WTC11 (cell line): ENCODE measurements around the gene UBXN11. TPM values are rescaled to one million over a fixed set of nuclear protein-coding genes. Genes with fewer than 3 reads are reported as not detected.

Experiments
- ATAC-seq: fragments of 200-7000 bp; cut with Tn5 transposase; 2 replicates; pipeline ENCODE4 v1.10.0; 2021; ENCODE audit warnings: mild to moderate bottlenecking, moderate library complexity
- CTCF ChIA-PET: fragments of 300-600 bp; sonication (Branson Sonifier 250); formaldehyde crosslinking; loops from one replicate; lab custom pipeline; 2021; ENCODE audit warnings: antibody characterized with exemption; lab: Charles Lee
- POLR2A ChIA-PET: fragments of 350-600 bp; sonication (Branson Sonifier 250); formaldehyde crosslinking; loops from one replicate; lab custom pipeline; 2021; ENCODE audit warnings: antibody characterized with exemption; lab: Charles Lee
- DNase-seq: peaks from one replicate; pipeline ENCODE4 v3.0.0; 2021; ENCODE audit warnings: low spot score
- H3K27ac Mint-ChIP-seq: 2 replicates; pipeline ENCODE4 v1.8.0; 2021; ENCODE audit warnings: mixed read lengths
- H3K27me3 Mint-ChIP-seq: 2 replicates; pipeline ENCODE4 v1.8.0; 2021; ENCODE audit warnings: low read depth, mild to moderate bottlenecking, moderate library complexity, mixed read lengths
- H3K36me3 Mint-ChIP-seq: 2 replicates; pipeline ENCODE4 v1.8.0; 2021; ENCODE audit warnings: mixed read lengths
- H3K4me1 Mint-ChIP-seq: 2 replicates; pipeline ENCODE4 v1.8.0; 2022; ENCODE audit warnings: mixed read lengths
- H3K4me3 Mint-ChIP-seq: 2 replicates; pipeline ENCODE4 v1.8.0; 2021; ENCODE audit warnings: mild to moderate bottlenecking, moderate library complexity, mixed read lengths
- H3K9me3 Mint-ChIP-seq: 2 replicates; pipeline ENCODE4 v1.8.0; 2021; ENCODE audit warnings: mixed read lengths
- FOXP1 ChIP-seq: sonication (generic); formaldehyde crosslinking; IDR thresholded peaks from 2 replicates; pipeline ENCODE4 v1.8.0; 2022; ENCODE audit warnings: missing genetic modification reagents, mild to moderate bottlenecking, moderate library complexity, borderline replicate concordance
- GABPB1 ChIP-seq: sonication (generic); formaldehyde crosslinking; IDR thresholded peaks from 2 replicates; pipeline ENCODE4 v1.8.1; 2023; ENCODE audit warnings: mild to moderate bottlenecking, missing genetic modification reagents
- IRF2 ChIP-seq: sonication (generic); formaldehyde crosslinking; IDR thresholded peaks from 2 replicates; pipeline ENCODE4 v1.8.0; 2022; ENCODE audit warnings: low read depth, missing genetic modification reagents, borderline replicate concordance
- NR3C1 ChIP-seq: sonication (generic); formaldehyde crosslinking; conservative IDR thresholded peaks from 2 replicates; pipeline ENCODE4 v1.8.1; 2023; ENCODE audit warnings: low read depth, mild to moderate bottlenecking, missing genetic modification reagents
- RELA ChIP-seq: sonication (generic); formaldehyde crosslinking; IDR thresholded peaks from 2 replicates; pipeline ENCODE4 v1.8.1; 2022; ENCODE audit warnings: missing genetic modification reagents, mild to moderate bottlenecking, borderline replicate concordance
- SMAD4 ChIP-seq: sonication (generic); formaldehyde crosslinking; IDR thresholded peaks from 2 replicates; pipeline ENCODE4 v1.8.0; 2022; ENCODE audit warnings: mild to moderate bottlenecking, missing genetic modification reagents
- SOX15 ChIP-seq: fragments of 250-450 bp; sonication (Bioruptor Pico); IDR thresholded peaks from 2 replicates; pipeline ENCODE4 v1.9.0; 2021; ENCODE audit warnings: mild to moderate bottlenecking
- ZNF138 ChIP-seq: sonication (generic); formaldehyde crosslinking; conservative IDR thresholded peaks from 2 replicates; pipeline ENCODE4 v1.8.1; 2022; ENCODE audit warnings: mild to moderate bottlenecking, moderate library complexity, missing genetic modification reagents
- total RNA-seq: library from RNA; stranded (reverse); gene quantifications from 3 replicates; pipeline ENCODE4 v1.2.3, GENCODE V29; 2021
- TF ChIP-seq, protein P1 (sequence below): sonication (generic); formaldehyde crosslinking; IDR thresholded peaks from 2 replicates; pipeline ENCODE4 v1.8.1; 2022; ENCODE audit warnings: missing genetic modification reagents, borderline replicate concordance
- TF ChIP-seq, protein P2 (sequence below): sonication (generic); formaldehyde crosslinking; IDR thresholded peaks from 2 replicates; pipeline ENCODE4 v1.8.0; 2023; ENCODE audit warnings: missing genetic modification reagents, mild to moderate bottlenecking, borderline replicate concordance
- TF ChIP-seq, protein P3 (sequence below): sonication (generic); formaldehyde crosslinking; IDR thresholded peaks from 2 replicates; pipeline ENCODE4 v1.8.1; 2023; ENCODE audit warnings: mild to moderate bottlenecking, missing genetic modification reagents, moderate library complexity
- TF ChIP-seq, protein P4 (sequence below): sonication (generic); formaldehyde crosslinking; IDR thresholded peaks from 2 replicates; pipeline ENCODE4 v1.8.0; 2022; ENCODE audit warnings: missing genetic modification reagents

The UBXN11 gene
- total RNA-seq, 1 experiment from 2014 or later, result 14.1 TPM

DNA sequence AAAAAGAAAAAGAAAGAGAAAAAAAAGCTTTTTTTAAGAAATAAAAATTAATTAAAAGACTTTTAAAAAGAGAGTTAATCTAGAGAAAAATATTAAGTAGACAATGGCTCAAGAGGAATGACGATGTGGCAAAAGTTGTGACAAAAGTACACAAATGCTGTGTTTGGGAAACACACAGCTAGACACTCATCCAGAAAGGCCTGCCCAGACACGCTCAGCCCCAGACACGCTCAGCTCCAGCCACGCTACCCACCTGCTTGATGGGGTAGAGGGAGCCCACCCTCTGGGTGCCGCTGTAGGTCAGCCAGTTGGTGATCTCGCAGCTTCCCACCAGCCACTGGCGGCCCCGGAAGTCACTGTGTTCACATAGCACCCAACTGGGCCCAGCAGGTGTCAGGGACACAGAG is 21.5 kb upstream of the UBXN11 start:
- DNase-seq (no peak), ATAC-seq (no peak)
- H3K27ac Mint-ChIP-seq, result peak overlapping the region; percentile 72; the same call in 1 of the 2 replicates
- POLR2A ChIA-PET, result no interaction called here
- H3K4me3 Mint-ChIP-seq, result no peak overlapping the region
- no peaks in the 10 kb centered on the region for H3K4me1 Mint-ChIP-seq
- TF ChIP-seq FOXP1 (CRISPR knock-in tag) (no peak), SMAD4 (CRISPR knock-in tag) (no peak), IRF2 (CRISPR knock-in tag) (no peak), SOX15 (CRISPR knock-in tag) (no peak), NR3C1 (no peak), RELA (no peak)
- TF ChIP-seq, protein P1, sequence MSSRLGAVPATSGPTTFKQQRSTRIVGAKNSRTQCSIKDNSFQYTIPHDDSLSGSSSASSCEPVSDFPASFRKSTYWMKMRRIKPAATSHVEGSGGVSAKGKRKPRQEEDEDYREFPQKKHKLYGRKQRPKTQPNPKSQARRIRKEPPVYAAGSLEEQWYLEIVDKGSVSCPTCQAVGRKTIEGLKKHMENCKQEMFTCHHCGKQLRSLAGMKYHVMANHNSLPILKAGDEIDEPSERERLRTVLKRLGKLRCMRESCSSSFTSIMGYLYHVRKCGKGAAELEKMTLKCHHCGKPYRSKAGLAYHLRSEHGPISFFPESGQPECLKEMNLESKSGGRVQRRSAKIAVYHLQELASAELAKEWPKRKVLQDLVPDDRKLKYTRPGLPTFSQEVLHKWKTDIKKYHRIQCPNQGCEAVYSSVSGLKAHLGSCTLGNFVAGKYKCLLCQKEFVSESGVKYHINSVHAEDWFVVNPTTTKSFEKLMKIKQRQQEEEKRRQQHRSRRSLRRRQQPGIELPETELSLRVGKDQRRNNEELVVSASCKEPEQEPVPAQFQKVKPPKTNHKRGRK (CRISPR knock-in tag), result no peak
- TF ChIP-seq, protein P2, sequence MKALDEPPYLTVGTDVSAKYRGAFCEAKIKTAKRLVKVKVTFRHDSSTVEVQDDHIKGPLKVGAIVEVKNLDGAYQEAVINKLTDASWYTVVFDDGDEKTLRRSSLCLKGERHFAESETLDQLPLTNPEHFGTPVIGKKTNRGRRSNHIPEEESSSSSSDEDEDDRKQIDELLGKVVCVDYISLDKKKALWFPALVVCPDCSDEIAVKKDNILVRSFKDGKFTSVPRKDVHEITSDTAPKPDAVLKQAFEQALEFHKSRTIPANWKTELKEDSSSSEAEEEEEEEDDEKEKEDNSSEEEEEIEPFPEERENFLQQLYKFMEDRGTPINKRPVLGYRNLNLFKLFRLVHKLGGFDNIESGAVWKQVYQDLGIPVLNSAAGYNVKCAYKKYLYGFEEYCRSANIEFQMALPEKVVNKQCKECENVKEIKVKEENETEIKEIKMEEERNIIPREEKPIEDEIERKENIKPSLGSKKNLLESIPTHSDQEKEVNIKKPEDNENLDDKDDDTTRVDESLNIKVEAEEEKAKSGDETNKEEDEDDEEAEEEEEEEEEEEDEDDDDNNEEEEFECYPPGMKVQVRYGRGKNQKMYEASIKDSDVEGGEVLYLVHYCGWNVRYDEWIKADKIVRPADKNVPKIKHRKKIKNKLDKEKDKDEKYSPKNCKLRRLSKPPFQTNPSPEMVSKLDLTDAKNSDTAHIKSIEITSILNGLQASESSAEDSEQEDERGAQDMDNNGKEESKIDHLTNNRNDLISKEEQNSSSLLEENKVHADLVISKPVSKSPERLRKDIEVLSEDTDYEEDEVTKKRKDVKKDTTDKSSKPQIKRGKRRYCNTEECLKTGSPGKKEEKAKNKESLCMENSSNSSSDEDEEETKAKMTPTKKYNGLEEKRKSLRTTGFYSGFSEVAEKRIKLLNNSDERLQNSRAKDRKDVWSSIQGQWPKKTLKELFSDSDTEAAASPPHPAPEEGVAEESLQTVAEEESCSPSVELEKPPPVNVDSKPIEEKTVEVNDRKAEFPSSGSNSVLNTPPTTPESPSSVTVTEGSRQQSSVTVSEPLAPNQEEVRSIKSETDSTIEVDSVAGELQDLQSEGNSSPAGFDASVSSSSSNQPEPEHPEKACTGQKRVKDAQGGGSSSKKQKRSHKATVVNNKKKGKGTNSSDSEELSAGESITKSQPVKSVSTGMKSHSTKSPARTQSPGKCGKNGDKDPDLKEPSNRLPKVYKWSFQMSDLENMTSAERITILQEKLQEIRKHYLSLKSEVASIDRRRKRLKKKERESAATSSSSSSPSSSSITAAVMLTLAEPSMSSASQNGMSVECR, result no peak
- TF ChIP-seq, protein P3, sequence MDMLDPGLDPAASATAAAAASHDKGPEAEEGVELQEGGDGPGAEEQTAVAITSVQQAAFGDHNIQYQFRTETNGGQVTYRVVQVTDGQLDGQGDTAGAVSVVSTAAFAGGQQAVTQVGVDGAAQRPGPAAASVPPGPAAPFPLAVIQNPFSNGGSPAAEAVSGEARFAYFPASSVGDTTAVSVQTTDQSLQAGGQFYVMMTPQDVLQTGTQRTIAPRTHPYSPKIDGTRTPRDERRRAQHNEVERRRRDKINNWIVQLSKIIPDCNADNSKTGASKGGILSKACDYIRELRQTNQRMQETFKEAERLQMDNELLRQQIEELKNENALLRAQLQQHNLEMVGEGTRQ (CRISPR knock-in tag), result no peak
- TF ChIP-seq, protein P4, sequence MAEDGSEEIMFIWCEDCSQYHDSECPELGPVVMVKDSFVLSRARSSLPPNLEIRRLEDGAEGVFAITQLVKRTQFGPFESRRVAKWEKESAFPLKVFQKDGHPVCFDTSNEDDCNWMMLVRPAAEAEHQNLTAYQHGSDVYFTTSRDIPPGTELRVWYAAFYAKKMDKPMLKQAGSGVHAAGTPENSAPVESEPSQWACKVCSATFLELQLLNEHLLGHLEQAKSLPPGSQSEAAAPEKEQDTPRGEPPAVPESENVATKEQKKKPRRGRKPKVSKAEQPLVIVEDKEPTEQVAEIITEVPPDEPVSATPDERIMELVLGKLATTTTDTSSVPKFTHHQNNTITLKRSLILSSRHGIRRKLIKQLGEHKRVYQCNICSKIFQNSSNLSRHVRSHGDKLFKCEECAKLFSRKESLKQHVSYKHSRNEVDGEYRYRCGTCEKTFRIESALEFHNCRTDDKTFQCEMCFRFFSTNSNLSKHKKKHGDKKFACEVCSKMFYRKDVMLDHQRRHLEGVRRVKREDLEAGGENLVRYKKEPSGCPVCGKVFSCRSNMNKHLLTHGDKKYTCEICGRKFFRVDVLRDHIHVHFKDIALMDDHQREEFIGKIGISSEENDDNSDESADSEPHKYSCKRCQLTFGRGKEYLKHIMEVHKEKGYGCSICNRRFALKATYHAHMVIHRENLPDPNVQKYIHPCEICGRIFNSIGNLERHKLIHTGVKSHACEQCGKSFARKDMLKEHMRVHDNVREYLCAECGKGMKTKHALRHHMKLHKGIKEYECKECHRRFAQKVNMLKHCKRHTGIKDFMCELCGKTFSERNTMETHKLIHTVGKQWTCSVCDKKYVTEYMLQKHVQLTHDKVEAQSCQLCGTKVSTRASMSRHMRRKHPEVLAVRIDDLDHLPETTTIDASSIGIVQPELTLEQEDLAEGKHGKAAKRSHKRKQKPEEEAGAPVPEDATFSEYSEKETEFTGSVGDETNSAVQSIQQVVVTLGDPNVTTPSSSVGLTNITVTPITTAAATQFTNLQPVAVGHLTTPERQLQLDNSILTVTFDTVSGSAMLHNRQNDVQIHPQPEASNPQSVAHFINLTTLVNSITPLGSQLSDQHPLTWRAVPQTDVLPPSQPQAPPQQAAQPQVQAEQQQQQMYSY (CRISPR knock-in tag), result no peak
- TF ChIP-seq, all 79 proteins: peak for 0
- CTCF ChIA-PET, result interaction anchor here (0.6 to 2.0 kb wide), 6 partner anchors 16 to 183 kb away, joined by 3 to 6 read pairs (median 4); no protein-coding TSS in a partner anchor
- Mint-ChIP-seq H3K9me3 (no peaks in the 10 kb centered on the region), H3K27me3 (no peaks in the 10 kb centered on the region), H3K36me3 (peaks cover 29% of the 10 kb centered on the region)

DNA sequence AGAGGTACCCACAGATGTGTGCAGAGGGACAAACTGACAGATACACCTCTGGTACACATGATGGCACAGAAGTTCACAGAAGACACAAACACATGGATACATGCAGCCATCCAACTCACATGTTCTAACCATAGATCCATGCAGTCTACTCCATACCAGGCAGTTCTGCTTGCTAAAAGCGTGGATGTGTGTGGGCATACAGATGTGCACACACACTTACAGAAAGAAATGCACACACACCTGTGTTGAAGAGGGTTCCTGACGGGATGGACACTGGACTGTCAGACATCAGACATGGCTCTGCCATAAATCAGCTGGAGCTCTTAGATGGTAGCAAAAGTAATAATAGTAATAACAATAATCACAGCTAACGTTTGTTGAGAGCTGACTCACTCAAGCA is 18.1 kb upstream of the UBXN11 start:
- ChIA-PET CTCF (interaction anchor here (11.1 kb wide), 1 partner anchor 40 kb away, joined by 306 read pairs; the partner anchor contains the start of gene SH3BGRL3), POLR2A (no interaction called here)
- ATAC-seq, result no peak
- TF ChIP-seq GABPB1 (no peak), ZNF138 (no peak)
- no peaks in the 10 kb centered on the region for H3K27me3 Mint-ChIP-seq
- DNase-seq, result no peak
- H3K36me3 Mint-ChIP-seq, result peaks cover 24% of the 10 kb centered on the region
- H3K9me3 Mint-ChIP-seq, result no peaks in the 10 kb centered on the region
- H3K27ac Mint-ChIP-seq, result no peak overlapping the region
- no peak overlapping the region for H3K4me3 Mint-ChIP-seq
- H3K4me1 Mint-ChIP-seq, result peaks cover 6% of the 10 kb centered on the region
